Measurements from ENCODE around the gene UFD1. TPM values are rescaled to one million over a fixed set of nuclear protein-coding genes. Genes with fewer than 3 reads are reported as not detected.

Gene UFD1
- total and polyA plus RNA-seq, 9 of the 15 experiments (the other 6 are each of a cell fraction or from before 2014, with no cell fraction given): 238 to 645 (median 363) TPM

DNA sequence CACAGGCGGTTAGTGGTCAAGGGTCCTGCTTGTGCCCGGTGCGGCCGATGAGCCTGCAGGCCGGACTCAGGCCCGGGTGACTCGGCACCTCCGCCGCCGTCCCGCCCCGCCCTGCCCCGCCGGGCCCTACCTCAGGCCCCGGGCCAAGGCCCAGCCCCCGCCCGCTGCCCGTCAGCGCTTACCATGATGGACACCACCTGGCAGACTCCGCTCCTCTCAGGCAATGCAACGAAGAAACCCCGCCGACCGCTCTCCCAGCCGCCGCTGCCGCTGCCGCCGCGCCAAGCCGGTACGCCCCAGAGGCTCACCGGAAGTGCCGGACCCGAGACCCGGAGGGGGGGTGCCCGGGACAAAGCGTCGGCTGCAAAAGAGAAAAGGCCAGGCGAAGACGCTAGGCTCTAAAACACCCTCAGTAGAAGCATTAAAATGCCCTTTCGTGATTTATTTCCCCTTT lies at the start of gene UFD1 (continued):
- TF ChIP-seq JUN (IDR thresholded peaks at IDR 0.05; ENCODE audit: borderline replicate concordance, low read depth, low read length): 0 out of 2 replicates have a peak, but pooled peaks have one; percentile 72
- TF ChIP-seq JUN (CRISPR knock-in tag; IDR thresholded peaks at IDR 0.05; ENCODE audit: borderline replicate concordance): no peak
- TF ChIP-seq, protein P1, sequence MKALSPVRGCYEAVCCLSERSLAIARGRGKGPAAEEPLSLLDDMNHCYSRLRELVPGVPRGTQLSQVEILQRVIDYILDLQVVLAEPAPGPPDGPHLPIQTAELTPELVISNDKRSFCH (CRISPR knock-in tag; IDR thresholded peaks at IDR 0.05): no peak
- TF ChIP-seq, protein P1 (tag; IDR thresholded peaks at IDR 0.05): no peak
- no peak for TF ChIP-seq MTA2 (IDR thresholded peaks at IDR 0.05; ENCODE audit: low read depth)
- no peak for TF ChIP-seq NELFE (IDR thresholded peaks at IDR 0.05; ENCODE audit: insufficient read depth, insufficient read length)
- peak; percentile 71; the same call in 1 of the 2 replicates for TF ChIP-seq HIVEP1 (CRISPR knock-in tag; IDR thresholded peaks at IDR 0.05)
- TF ChIP-seq ZNF253 (CRISPR knock-in tag; conservative IDR thresholded peaks at IDR 0.05): no peak
- no peak for TF ChIP-seq SMARCB1 (IDR thresholded peaks at IDR 0.05; ENCODE audit: insufficient read length, low read depth)
- TF ChIP-seq HMG20B (CRISPR knock-in tag; IDR thresholded peaks at IDR 0.05): no peak
- no peak for TF ChIP-seq ZNF143 (CRISPR knock-in tag; IDR thresholded peaks at IDR 0.05)
- TF ChIP-seq RNF2 (IDR thresholded peaks at IDR 0.05): no peak
- no peak for TF ChIP-seq ZBTB7A (IDR thresholded peaks at IDR 0.05; ENCODE audit: borderline replicate concordance, control insufficient read depth, low read depth, low read length)
- TF ChIP-seq SIX5 (IDR thresholded peaks at IDR 0.05; ENCODE audit: borderline replicate concordance in 1 of 2, insufficient read depth in 1 of 2, low read depth in 1 of 2, low read length in 2 of 2): no peak
- TF ChIP-seq WHSC1 (IDR thresholded peaks at IDR 0.05; ENCODE audit: low read length): no peak
- no peak for TF ChIP-seq ZNF583 (CRISPR knock-in tag; IDR thresholded peaks at IDR 0.05)
- TF ChIP-seq XRCC3 (IDR thresholded peaks at IDR 0.05): no peak
- no peak for TF ChIP-seq NRF1 (conservative IDR thresholded peaks at IDR 0.05 in 1 of 2, IDR thresholded peaks at IDR 0.05 in 1 of 2)
- no peak for TF ChIP-seq ZKSCAN1 (IDR thresholded peaks at IDR 0.05; ENCODE audit: low read depth, low read length)
- TF ChIP-seq SNIP1 (IDR thresholded peaks at IDR 0.05; ENCODE audit: low read depth): no peak
- TF ChIP-seq KAT7 (CRISPR knock-in tag; IDR thresholded peaks at IDR 0.05; ENCODE audit: borderline replicate concordance): no peak
- TF ChIP-seq, protein P2, sequence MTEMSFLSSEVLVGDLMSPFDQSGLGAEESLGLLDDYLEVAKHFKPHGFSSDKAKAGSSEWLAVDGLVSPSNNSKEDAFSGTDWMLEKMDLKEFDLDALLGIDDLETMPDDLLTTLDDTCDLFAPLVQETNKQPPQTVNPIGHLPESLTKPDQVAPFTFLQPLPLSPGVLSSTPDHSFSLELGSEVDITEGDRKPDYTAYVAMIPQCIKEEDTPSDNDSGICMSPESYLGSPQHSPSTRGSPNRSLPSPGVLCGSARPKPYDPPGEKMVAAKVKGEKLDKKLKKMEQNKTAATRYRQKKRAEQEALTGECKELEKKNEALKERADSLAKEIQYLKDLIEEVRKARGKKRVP (CRISPR knock-in tag; IDR thresholded peaks at IDR 0.05): 0 out of 2 replicates have a peak, but pooled peaks have one; percentile 0
- TF ChIP-seq, protein P3, sequence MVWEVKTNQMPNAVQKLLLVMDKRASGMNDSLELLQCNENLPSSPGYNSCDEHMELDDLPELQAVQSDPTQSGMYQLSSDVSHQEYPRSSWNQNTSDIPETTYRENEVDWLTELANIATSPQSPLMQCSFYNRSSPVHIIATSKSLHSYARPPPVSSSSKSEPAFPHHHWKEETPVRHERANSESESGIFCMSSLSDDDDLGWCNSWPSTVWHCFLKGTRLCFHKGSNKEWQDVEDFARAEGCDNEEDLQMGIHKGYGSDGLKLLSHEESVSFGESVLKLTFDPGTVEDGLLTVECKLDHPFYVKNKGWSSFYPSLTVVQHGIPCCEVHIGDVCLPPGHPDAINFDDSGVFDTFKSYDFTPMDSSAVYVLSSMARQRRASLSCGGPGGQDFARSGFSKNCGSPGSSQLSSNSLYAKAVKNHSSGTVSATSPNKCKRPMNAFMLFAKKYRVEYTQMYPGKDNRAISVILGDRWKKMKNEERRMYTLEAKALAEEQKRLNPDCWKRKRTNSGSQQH (CRISPR knock-in tag; IDR thresholded peaks at IDR 0.05): no peak
- TF ChIP-seq, protein P4, sequence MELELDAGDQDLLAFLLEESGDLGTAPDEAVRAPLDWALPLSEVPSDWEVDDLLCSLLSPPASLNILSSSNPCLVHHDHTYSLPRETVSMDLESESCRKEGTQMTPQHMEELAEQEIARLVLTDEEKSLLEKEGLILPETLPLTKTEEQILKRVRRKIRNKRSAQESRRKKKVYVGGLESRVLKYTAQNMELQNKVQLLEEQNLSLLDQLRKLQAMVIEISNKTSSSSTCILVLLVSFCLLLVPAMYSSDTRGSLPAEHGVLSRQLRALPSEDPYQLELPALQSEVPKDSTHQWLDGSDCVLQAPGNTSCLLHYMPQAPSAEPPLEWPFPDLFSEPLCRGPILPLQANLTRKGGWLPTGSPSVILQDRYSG (tag; conservative IDR thresholded peaks at IDR 0.05; ENCODE audit: low read depth): no peak
- TF ChIP-seq RBBP5 (IDR thresholded peaks at IDR 0.05; ENCODE audit: borderline replicate concordance, insufficient read depth, low read length, poor library complexity, severe bottlenecking): peak; percentile 99
- TF ChIP-seq, protein P5, sequence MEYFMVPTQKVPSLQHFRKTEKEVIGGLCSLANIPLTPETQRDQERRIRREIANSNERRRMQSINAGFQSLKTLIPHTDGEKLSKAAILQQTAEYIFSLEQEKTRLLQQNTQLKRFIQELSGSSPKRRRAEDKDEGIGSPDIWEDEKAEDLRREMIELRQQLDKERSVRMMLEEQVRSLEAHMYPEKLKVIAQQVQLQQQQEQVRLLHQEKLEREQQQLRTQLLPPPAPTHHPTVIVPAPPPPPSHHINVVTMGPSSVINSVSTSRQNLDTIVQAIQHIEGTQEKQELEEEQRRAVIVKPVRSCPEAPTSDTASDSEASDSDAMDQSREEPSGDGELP (CRISPR knock-in tag; IDR thresholded peaks at IDR 0.05; ENCODE audit: borderline replicate concordance): no peak
- TF ChIP-seq ZNF347 (CRISPR knock-in tag; IDR thresholded peaks at IDR 0.05; ENCODE audit: low read depth): no peak
